GM21360 (cell line): Measurements from ENCODE around the gene PTGR3.

Source experiments
- ATAC-seq: cut with Tn5 transposase; IDR thresholded peaks from one replicate; pipeline ENCODE4 v1.9.1; 2021; ENCODE audit warnings: mild to moderate bottlenecking, moderate library complexity; ENCODE audit not compliant: unreplicated experiment

The PTGR3 gene

GRCh38 chr18:75216212-75216910 lies 7.4 kb upstream of the PTGR3 start:
- ATAC-seq = no peak

- ATAC-seq = no peak
These were observed 6.7 kb upstream of the PTGR3 start for GRCh38 chr18:75215663-75216062.

GRCh38 chr18:75214766-75215510 lies 6.0 kb upstream of the PTGR3 start:
- ATAC-seq = no peak

GRCh38 chr18:75214332-75214690 lies 5.4 kb upstream of the PTGR3 start:
- ATAC-seq = no peak

- no peak for ATAC-seq
These were observed 4.8 kb upstream of the PTGR3 start for GRCh38 chr18:75213611-75214331.

- ATAC-seq = no peak
These were observed 3.8 kb upstream of the PTGR3 start for GRCh38 chr18:75212751-75213090.

- no peak for ATAC-seq
These were observed 3.2 kb upstream of the PTGR3 start for GRCh38 chr18:75211953-75212750.

- ATAC-seq = no peak
These were observed 2.6 kb upstream of the PTGR3 start for GRCh38 chr18:75211626-75211952.

- no peak for ATAC-seq
These were observed 2.2 kb upstream of the PTGR3 start for GRCh38 chr18:75211002-75211621.

- peak; percentile 33 for ATAC-seq
These were observed 1.5 kb upstream of the PTGR3 start, which contains the start of gene TSHZ1 for GRCh38 chr18:75210274-75211001. Gene TSHZ1, plus strand, starts transcription at chr18:75210797. Its CDS starts 1,080 bp downstream, at chr18:75211877.

GRCh38 chr18:75209951-75210258 lies 966 bp upstream of the PTGR3 start:
- no peak for ATAC-seq

- peak; percentile 4 for ATAC-seq
These were observed 157 bp downstream of the PTGR3 start for GRCh38 chr18:75208836-75209128.

GRCh38 chr18:75208155-75208835 lies 644 bp downstream of the PTGR3 start:
- ATAC-seq = peak; percentile 5

GRCh38 chr18:75207310-75208154 lies 1.4 kb downstream of the PTGR3 start:
- ATAC-seq = no peak

GRCh38 chr18:75206452-75207309 lies 2.3 kb downstream of the PTGR3 start:
- no peak for ATAC-seq

- no peak for ATAC-seq
These were observed 3.3 kb downstream of the PTGR3 start for GRCh38 chr18:75205514-75206132.

GRCh38 chr18:75204732-75205513 lies 4.0 kb downstream of the PTGR3 start:
- no peak for ATAC-seq
